A673 (cell line): ENCODE measurements around the gene CLEC10A.

Source experiments
- EZH2 ChIP-seq: fragments of 200-600 bp; sonication (generic); IDR thresholded peaks from 2 replicates; pipeline ENCODE4 v1.6.1; 2017; ENCODE audit warnings: borderline replicate concordance, low read depth, mild to moderate bottlenecking, mixed read lengths, antibody characterized with exemption, low read length; ENCODE audit not compliant: poor library complexity, severe bottlenecking
- TF ChIP-seq, protein P1 (sequence below): fragments of 300-800, 200-600 bp; sonication (generic); conservative IDR thresholded peaks from 2 replicates; pipeline ENCODE4 v1.5.1; 2017; ENCODE audit warnings: low read depth, mild to moderate bottlenecking, antibody characterized with exemption, low read length, moderate library complexity, mixed read lengths

DNA sequence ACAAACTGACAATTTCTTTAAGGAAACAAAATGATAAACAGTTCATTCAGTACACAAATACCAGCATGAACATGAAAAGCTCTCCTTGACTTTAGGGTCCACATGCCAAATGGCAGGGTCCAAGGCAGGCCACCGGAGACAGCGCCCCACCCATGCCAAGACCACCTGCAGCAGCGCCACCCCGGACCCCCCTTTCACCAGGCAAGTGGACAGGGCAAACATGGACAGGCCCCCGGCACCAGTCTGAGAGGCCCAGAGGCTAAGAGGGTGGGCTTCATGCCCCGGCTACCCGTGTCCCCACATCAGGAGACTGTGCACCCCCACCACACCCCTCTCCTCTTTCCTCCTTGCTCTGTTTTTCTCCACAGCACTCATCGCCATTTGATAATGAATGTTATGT is 49.3 kb upstream of the CLEC10A start:
- TF ChIP-seq, protein P1, sequence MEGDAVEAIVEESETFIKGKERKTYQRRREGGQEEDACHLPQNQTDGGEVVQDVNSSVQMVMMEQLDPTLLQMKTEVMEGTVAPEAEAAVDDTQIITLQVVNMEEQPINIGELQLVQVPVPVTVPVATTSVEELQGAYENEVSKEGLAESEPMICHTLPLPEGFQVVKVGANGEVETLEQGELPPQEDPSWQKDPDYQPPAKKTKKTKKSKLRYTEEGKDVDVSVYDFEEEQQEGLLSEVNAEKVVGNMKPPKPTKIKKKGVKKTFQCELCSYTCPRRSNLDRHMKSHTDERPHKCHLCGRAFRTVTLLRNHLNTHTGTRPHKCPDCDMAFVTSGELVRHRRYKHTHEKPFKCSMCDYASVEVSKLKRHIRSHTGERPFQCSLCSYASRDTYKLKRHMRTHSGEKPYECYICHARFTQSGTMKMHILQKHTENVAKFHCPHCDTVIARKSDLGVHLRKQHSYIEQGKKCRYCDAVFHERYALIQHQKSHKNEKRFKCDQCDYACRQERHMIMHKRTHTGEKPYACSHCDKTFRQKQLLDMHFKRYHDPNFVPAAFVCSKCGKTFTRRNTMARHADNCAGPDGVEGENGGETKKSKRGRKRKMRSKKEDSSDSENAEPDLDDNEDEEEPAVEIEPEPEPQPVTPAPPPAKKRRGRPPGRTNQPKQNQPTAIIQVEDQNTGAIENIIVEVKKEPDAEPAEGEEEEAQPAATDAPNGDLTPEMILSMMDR, result no peak
- no peak for TF ChIP-seq EZH2
